ENCODE data around the gene SOX18. TPM values are rescaled to one million over a fixed set of nuclear protein-coding genes. Genes with fewer than 3 reads are reported as not detected.

The SOX18 gene
- total and polyA plus RNA-seq, 10 donors, result 7.3 to 63.1 (median 23.9) TPM

DNA sequence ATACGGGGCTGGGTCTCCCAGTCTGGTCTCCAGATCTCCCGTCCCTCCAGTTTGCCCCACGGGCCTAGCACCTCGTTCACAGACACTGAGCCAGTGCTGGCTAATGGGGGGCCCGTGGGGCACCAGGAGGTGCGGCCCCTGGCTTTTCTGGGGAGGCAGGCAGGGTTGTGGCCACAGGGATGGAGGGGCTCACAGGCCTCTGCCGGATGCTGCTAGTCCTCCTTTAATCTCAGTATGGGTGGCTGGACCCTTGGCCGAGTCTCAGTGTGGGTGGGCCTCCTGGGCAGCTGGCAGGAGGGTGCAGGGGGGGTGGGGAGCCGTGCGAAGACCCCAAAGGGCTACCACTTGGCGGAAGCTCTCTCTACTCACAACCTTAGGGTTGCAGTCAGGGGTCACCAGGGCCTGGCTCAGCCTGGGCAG is 1.6 kb upstream of the SOX18 start:
- Histone ChIP-seq H3K27ac (peak overlapping the region; percentile 56 to 91 (median 85)), H3K27me3 (replicated peaks in 1 of 7) (peaks cover 0 to 96% (median 30%) of the 10 kb centered on the region in 7 donors), H3K36me3 (peaks cover 0 to 15% (median 0%) of the 10 kb centered on the region in 6 donors), H3K9me3 (no peaks in the 10 kb centered on the region), H3K4me3 (peak overlapping the region in 1 of 8 donors; percentile 73), H3K4me1 (peaks cover 11 to 97% (median 70%) of the 10 kb centered on the region in 6 donors)
- no peak for DNase-seq
- 61 to 73% (median 71%) methylated on average over 9 to 11 of the region's 11 CpGs for WGBS, 5 donors
- intact Hi-C loops (cut with DNase I; ENCODE audit: low total_unique reads), result no loop called here
- TF ChIP-seq POLR2AphosphoS5 (IDR thresholded peaks at IDR 0.05) (no peak), POLR2A (IDR thresholded peaks at IDR 0.05) (no peak)
- TF ChIP-seq, protein P1, sequence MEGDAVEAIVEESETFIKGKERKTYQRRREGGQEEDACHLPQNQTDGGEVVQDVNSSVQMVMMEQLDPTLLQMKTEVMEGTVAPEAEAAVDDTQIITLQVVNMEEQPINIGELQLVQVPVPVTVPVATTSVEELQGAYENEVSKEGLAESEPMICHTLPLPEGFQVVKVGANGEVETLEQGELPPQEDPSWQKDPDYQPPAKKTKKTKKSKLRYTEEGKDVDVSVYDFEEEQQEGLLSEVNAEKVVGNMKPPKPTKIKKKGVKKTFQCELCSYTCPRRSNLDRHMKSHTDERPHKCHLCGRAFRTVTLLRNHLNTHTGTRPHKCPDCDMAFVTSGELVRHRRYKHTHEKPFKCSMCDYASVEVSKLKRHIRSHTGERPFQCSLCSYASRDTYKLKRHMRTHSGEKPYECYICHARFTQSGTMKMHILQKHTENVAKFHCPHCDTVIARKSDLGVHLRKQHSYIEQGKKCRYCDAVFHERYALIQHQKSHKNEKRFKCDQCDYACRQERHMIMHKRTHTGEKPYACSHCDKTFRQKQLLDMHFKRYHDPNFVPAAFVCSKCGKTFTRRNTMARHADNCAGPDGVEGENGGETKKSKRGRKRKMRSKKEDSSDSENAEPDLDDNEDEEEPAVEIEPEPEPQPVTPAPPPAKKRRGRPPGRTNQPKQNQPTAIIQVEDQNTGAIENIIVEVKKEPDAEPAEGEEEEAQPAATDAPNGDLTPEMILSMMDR (IDR thresholded peaks at IDR 0.05 in 8 of 11, conservative IDR thresholded peaks at IDR 0.05 in 3 of 11), result no peak

DNA sequence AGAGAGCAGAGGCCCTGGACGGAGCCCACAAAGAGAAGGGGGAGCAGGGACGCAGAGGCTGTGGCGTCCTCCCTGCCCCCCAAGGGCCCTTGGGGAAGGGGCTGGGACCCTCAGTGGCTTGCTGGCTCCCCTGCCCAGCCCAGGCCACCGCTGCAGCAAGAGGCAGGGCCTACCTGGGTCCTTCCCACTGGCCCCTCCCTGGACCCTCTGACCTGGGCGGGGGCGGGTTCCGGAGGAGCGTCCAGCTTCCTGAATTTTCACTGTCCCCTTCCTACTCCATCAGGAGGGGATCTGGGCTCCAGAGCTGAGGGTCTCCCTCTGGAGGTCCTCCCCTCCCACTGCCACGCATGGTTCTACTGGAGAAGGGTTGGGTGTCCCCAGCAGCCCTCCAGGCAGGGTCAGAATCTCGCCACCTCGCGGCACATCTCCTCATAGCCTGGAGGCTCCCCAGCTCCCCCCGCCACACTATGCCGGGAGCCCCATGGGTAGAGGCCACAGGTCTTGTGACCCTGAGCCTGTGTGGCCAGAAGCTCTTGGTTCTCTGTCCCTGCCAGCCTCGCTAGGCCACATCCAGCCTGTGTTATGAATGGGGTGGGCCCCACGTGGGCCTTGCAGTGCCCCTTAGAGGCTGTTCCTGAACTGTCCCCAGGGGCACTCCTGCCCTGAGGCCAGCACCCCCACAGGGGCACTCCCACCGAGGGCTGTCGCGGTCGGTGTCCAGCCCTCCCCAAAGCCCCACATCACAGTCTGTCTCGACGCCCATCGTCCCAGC is 1.0 kb upstream of the SOX18 start:
- Histone ChIP-seq H3K4me1 (peaks cover 10 to 97% (median 67%) of the 10 kb centered on the region in 6 donors), H3K9me3 (no peaks in the 10 kb centered on the region), H3K36me3 (peaks cover 0 to 15% (median 0%) of the 10 kb centered on the region in 6 donors), H3K4me3 (peak overlapping the region in 7 of 8 donors; percentile 0 to 73 (median 44)), H3K27me3 (replicated peaks in 1 of 7) (peaks cover 0 to 95% (median 30%) of the 10 kb centered on the region in 7 donors), H3K27ac (peak overlapping the region; percentile 56 to 91 (median 85))
- TF ChIP-seq POLR2AphosphoS5 (IDR thresholded peaks at IDR 0.05), result peak in 2 of 3 donors; percentile 8 to 37
- TF ChIP-seq, protein P1 (IDR thresholded peaks at IDR 0.05 in 8 of 11, conservative IDR thresholded peaks at IDR 0.05 in 3 of 11), result peak in 1 of 11 experiments; percentile 19
- TF ChIP-seq POLR2A (IDR thresholded peaks at IDR 0.05), result no peak
- 42 to 67% (median 54%) methylated on average over 14 to 23 of the region's 23 CpGs for WGBS, 5 donors
- no peak for DNase-seq
- intact Hi-C loops (cut with DNase I; ENCODE audit: low total_unique reads), result no loop called here

DNA sequence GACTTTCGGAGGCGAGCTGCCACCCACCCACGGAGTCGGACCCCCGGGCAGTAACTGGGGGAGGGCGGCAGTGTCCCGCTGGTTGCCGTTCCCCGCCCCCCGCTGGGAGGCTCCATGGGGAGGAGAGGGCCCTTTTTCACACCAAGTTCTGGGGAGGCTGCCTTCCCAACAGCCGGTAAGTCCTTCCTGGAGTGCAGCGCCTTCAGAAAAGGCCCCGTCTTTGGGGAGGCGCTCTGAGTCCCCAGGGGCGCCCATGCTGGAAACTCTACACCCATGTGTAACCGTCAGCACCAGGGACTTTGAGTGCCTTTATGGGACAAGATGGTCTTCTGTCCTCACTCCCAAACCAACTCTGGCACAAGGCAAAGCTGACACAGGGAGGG is 430 bp upstream of the SOX18 start:
- H3K36me3 ChIP-seq, result peaks cover 0 to 15% (median 0%) of the 10 kb centered on the region in 6 donors
- H3K27me3 ChIP-seq (replicated peaks in 1 of 7), result peaks cover 0 to 94% (median 30%) of the 10 kb centered on the region in 7 donors
- 7 to 28% (median 16%) methylated on average over 13 to 16 of the region's 16 CpGs for WGBS, 5 donors
- no peaks in the 10 kb centered on the region for H3K9me3 ChIP-seq
- peak overlapping the region in 7 of 8 donors; percentile 0 to 73 (median 44) for H3K4me3 ChIP-seq
- intact Hi-C loops (cut with DNase I; ENCODE audit: low total_unique reads), result no loop called here
- no peak for DNase-seq
- peaks cover 5 to 97% (median 65%) of the 10 kb centered on the region in 6 donors for H3K4me1 ChIP-seq
- TF ChIP-seq, protein P1 (IDR thresholded peaks at IDR 0.05 in 8 of 11, conservative IDR thresholded peaks at IDR 0.05 in 3 of 11), result no peak
- TF ChIP-seq POLR2AphosphoS5 (IDR thresholded peaks at IDR 0.05), result no peak
- no peak for TF ChIP-seq POLR2A (IDR thresholded peaks at IDR 0.05)
- peak overlapping the region; percentile 56 to 91 (median 85) for H3K27ac ChIP-seq

Data from spleen (tissue), 11 donors.